Mucosa of descending colon (tissue), 3 donors: ENCODE data around the gene COMMD3. TPM values are rescaled to one million over a fixed set of nuclear protein-coding genes. Genes with fewer than 3 reads are reported as not detected.
A peak's percentile ranks its signal among the peaks of the same experiment; 100 is the strongest.

Experiments
- ATAC-seq: fragments of 200-7000 bp; cut with Tn5 transposase; one replicate; pipeline ENCODE4 v1.9.1; 2020; ENCODE audit warnings: mild to moderate bottlenecking, moderate library complexity
- DNase-seq, 3 donors: peaks; one replicate each; pipeline ENCODE4 v3.0.0-alpha.2; 2020
- H3K36me3 ChIP-seq: fragments of 200-600 bp; one replicate; pipeline ENCODE4 v1.8.0; 2021; ENCODE audit warnings: low read depth, mild to moderate bottlenecking
- H3K4me1 ChIP-seq: fragments of 200-600 bp; one replicate; pipeline ENCODE4 v1.8.0; 2021; ENCODE audit warnings: low read depth, mild to moderate bottlenecking
- H3K4me3 ChIP-seq: fragments of 200-600 bp; one replicate; pipeline ENCODE4 v1.8.0; 2021; ENCODE audit warnings: mild to moderate bottlenecking
- H3K9me3 ChIP-seq: fragments of 200-600 bp; one replicate; pipeline ENCODE4 v1.8.0; 2021; ENCODE audit warnings: mild to moderate bottlenecking
- intact Hi-C, 2 donors: fragments of 100-400 bp; cut with DNase I in 1 of 2; cut with micrococcal nuclease in 1 of 2; formaldehyde crosslinking; loops; one replicate each; pipeline versions ENCODE4 v1.11.0 to v1.11.1; 2022; cut with DNase I, micrococcal nuclease
- total RNA-seq, 3 donors: library from RNA; stranded (reverse); fragmentation: NEBNext Ultra II Directional in 2 of 3; extraction: Animal tissue kit (Norgen Biotek cat#: 25700) in 2 of 3; gene quantifications; one replicate each; pipeline versions ENCODE4 v1.2.1 to v1.2.4, GENCODE V29; 2021 to 2023
- TF ChIP-seq, protein P1 (sequence below): fragments of 200-600 bp; IDR thresholded peaks from one replicate; pipeline ENCODE4 v1.8.0; 2022; ENCODE audit warnings: antibody characterized with exemption, mild to moderate bottlenecking
- donor health status: DM: no; HTN: no; CAD: no; lungs with moderate emphysema.
- donor health status: DM: no; HTN: no; CAD: no.
- donor health status: DM: no; HTN: yes; CAD: no.

Gene COMMD3
- total RNA-seq, 3 donors from 2014 or later: 48.4 to 56.5 (median 51.2) TPM

DNA sequence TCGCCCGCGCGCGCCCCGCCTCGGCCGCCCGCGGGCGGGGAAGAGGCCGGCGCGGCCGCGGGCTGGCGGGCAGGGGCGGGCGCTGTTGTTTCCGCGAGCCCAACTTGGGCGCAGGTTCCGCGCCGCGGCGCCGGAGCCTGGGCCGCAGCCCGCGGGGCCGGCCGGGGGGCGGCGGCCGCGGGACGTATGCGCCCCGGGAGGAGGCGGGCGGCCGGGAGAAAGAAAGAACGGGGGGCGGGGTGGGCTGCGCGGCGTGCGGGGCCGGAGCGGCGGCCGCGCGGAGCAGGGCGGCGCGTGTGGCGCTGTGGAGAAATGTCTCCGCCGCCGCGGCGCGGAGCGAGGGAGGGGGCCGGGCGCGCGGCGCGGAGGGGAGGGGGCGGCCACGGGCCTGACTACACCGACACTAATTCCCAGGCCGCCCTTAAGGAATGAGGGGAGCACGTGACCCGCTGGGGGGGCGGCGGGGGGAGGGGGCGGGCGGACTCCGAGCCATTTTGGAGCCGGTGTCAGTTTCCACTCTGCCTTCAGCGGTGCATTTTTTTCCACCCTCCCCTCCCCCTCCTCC lies 4.5 kb downstream of the COMMD3 start, which contains the start of gene BMI1:
TSS of gene BMI1 (plus strand) at position 509 of the 565 bp plus-strand sequence. CDS start 5,351 bp downstream, outside the sequence.
- TF ChIP-seq, protein P1, sequence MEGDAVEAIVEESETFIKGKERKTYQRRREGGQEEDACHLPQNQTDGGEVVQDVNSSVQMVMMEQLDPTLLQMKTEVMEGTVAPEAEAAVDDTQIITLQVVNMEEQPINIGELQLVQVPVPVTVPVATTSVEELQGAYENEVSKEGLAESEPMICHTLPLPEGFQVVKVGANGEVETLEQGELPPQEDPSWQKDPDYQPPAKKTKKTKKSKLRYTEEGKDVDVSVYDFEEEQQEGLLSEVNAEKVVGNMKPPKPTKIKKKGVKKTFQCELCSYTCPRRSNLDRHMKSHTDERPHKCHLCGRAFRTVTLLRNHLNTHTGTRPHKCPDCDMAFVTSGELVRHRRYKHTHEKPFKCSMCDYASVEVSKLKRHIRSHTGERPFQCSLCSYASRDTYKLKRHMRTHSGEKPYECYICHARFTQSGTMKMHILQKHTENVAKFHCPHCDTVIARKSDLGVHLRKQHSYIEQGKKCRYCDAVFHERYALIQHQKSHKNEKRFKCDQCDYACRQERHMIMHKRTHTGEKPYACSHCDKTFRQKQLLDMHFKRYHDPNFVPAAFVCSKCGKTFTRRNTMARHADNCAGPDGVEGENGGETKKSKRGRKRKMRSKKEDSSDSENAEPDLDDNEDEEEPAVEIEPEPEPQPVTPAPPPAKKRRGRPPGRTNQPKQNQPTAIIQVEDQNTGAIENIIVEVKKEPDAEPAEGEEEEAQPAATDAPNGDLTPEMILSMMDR: no peak
- intact Hi-C loops: loop anchor here in 1 of 2 donors (5.0 kb wide), 1 partner anchor 68 kb away; no protein-coding TSS in a partner anchor
- ATAC-seq (peak; percentile 65), DNase-seq (peak; percentile 79 to 84 (median 79))
- no peaks in the 10 kb centered on the region for H3K9me3 ChIP-seq
- H3K4me1 ChIP-seq: peaks cover 35% of the 10 kb centered on the region
- peak within 1 kb of the TSS; percentile 79 for H3K4me3 ChIP-seq
- no peaks in the 10 kb centered on the region for H3K36me3 ChIP-seq

GRCh38 chr10:22321156-22321923 lies 5.2 kb downstream of the COMMD3 start:
- peak; percentile 63 to 82 (median 80) for DNase-seq
- ATAC-seq: peak; percentile 50
- Histone ChIP-seq H3K4me3 (peak overlapping the region; percentile 79), H3K36me3 (no peaks in the 10 kb centered on the region), H3K4me1 (peaks cover 35% of the 10 kb centered on the region), H3K9me3 (no peaks in the 10 kb centered on the region)
- intact Hi-C loops: loop anchor here in 1 of 2 donors (5.0 kb wide), 1 partner anchor 69 kb away; no protein-coding TSS in a partner anchor
- TF ChIP-seq, protein P1: no peak

DNA sequence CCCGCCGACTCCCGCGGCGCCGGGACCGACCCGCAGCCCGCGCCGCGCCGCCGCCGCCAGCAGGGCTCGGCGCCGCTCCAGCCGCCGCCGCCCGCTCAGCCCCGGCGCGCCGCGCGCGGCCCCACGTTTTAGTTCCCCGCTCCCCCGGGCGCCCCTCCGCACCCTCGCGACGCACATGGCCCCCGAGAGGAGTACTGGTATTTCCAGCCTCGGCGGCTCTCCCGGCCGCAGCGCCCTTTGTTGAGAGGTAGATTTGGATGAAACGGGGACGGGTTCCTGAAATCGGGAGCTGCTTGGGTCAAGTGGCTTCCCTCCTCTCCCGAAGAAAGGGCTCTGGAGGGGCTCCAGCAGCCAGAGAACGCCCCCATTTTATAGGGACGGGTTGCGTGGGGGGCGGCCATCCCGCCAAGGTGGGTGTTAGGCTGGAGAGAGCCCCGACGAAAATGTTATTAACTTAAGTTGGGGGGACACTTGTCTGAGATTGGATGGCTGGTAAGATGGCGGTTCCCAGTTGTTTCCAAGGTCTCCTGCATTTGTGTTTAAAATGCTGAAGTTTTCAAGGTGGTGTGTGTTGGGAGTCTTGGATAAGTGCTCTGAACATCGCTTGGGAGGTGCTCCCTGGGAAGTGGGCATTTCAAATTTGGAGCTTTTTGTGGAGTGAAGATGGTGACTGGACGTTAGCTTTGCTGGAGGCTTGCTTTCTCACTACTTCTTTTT lies 5.9 kb downstream of the COMMD3 start:
- intact Hi-C loops: loop anchor here in 1 of 2 donors (5.0 kb wide), 1 partner anchor 70 kb away; no protein-coding TSS in a partner anchor
- TF ChIP-seq, protein P1: no peak
- no peak for ATAC-seq
- Histone ChIP-seq H3K4me3 (no peak overlapping the region), H3K36me3 (no peaks in the 10 kb centered on the region), H3K4me1 (peaks cover 33% of the 10 kb centered on the region), H3K9me3 (no peaks in the 10 kb centered on the region)
- peak in 2 of 3 donors; percentile 61 to 64 for DNase-seq

DNA sequence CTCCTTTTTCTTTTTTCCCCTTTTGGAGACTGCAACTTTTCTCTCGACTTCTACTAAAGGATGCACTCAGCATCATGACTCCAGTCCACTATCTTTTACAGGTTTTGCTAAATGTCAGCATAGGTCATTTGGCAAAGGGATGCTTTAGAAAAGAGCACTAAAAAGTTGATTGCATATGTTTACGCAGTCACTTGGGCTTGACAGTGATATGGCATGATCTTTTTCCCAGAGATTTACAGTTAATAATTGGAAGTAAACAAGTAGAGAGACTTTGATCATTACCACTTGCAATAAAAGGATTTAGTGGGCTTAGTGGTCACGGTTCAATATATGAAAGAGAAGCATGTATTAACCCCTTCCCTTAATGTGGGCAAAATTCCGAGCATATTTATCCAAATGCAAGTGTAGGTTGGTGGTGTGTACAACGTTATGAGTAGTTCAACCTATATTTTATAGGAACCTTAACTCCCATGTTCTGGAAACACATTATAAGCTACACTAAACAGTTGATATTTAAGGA lies 6.5 kb downstream of the COMMD3 start:
- DNase-seq (no peak), ATAC-seq (no peak)
- TF ChIP-seq, protein P1: no peak
- H3K9me3 ChIP-seq: no peaks in the 10 kb centered on the region
- peaks cover 28% of the 10 kb centered on the region for H3K4me1 ChIP-seq
- peaks cover 2% of the 10 kb centered on the region for H3K36me3 ChIP-seq
- intact Hi-C loops: loop anchor here in 1 of 2 donors (5.0 kb wide), 1 partner anchor 70 kb away; no protein-coding TSS in a partner anchor
- H3K4me3 ChIP-seq: no peak overlapping the region

DNA sequence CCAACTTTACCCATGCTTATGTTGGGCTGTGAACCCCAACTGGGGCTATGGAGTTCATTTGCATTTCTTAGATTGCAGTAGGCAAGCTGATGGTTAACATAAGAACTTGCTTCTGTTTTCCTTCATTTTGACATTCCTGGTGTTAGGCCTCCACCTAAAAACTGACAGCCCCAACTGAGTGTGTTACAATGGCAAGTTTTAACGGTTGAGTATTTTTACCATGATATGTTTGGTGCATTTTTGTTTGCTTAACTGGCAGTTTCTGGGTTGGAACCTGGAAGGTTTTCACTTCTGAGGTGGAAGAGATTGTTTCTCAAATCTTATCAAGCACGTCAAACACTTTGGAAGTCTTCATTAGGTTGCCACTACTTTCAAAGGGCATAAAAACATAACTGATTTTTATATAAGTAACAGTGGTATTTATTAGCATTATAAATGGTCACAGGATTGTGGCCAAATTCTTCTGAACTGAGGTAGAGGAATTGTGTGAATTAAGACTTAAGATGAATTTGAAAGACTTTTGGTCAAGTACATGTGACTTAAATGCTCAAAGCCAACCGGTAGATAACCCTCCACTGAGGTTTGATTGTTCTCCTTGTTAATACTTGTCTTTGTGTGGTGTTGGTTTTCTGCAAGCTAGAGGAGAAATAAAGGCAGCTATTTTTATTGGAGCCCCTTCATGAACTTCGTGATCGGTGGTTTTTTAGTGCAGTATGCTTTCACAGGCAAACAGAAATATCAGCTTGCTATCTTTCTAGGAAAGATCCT lies 7.5 kb downstream of the COMMD3 start:
- Histone ChIP-seq H3K4me1 (peaks cover 25% of the 10 kb centered on the region), H3K9me3 (no peaks in the 10 kb centered on the region), H3K4me3 (no peak overlapping the region), H3K36me3 (peaks cover 4% of the 10 kb centered on the region)
- TF ChIP-seq, protein P1: no peak
- DNase-seq (no peak), ATAC-seq (no peak)
- intact Hi-C loops: loop anchor here in 1 of 2 donors (5.0 kb wide), 1 partner anchor 71 kb away; no protein-coding TSS in a partner anchor
